ENCODE measurements around the gene CARD16.
"Not testable (repeated sequence)": the region's sequence is repeated elsewhere in the genome, so short reads cannot be mapped to it uniquely, and the experiment has no call there.

CARD16 gene

GRCh38 chr11:105073456-105074165 is 28.5 kb upstream of the CARD16 start:
- H3K27ac ChIP-seq (ENCODE audit: extremely low read depth, low read depth, low read length) = no peak overlapping the region
- no peaks in the 10 kb centered on the region for H3K4me1 ChIP-seq (ENCODE audit: control insufficient read depth, insufficient read depth, low read length)
- POLR2A ChIA-PET = no interaction called here
- no peak overlapping the region for H3K4me3 ChIP-seq (ENCODE audit: low read depth, low read length)
- CTCF ChIA-PET = interaction anchor here (0.6 kb wide), 1 partner anchor 18 kb away, joined by 3 read pairs; no protein-coding TSS in a partner anchor
- H3K9me3 ChIP-seq (ENCODE audit: control insufficient read depth, insufficient read depth, low read depth, low read length) = no peaks in the 10 kb centered on the region
- TF ChIP-seq OVOL3 (tag by site-specific recombination; IDR thresholded peaks at IDR 0.05) = no peak
- TF ChIP-seq GFI1B (tag by site-specific recombination; IDR thresholded peaks at IDR 0.05) = no peak
- no peak for TF ChIP-seq GLI4 (tag by site-specific recombination; IDR thresholded peaks at IDR 0.05)
- no peak for TF ChIP-seq ZXDB (tag by site-specific recombination; IDR thresholded peaks at IDR 0.05)
- no peak for TF ChIP-seq ZNF549 (tag by site-specific recombination; IDR thresholded peaks at IDR 0.05)
- TF ChIP-seq, protein P1, sequence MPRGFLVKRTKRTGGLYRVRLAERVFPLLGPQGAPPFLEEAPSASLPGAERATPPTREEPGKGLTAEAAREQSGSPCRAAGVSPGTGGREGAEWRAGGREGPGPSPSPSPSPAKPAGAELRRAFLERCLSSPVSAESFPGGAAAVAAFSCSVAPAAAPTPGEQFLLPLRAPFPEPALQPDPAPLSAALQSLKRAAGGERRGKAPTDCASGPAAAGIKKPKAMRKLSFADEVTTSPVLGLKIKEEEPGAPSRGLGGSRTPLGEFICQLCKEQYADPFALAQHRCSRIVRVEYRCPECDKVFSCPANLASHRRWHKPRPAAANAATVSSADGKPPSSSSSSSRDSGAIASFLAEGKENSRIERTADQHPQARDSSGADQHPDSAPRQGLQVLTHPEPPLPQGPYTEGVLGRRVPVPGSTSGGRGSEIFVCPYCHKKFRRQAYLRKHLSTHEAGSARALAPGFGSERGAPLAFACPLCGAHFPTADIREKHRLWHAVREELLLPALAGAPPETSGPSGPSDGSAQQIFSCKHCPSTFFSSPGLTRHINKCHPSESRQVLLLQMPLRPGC (tag by site-specific recombination; IDR thresholded peaks at IDR 0.05) = no peak
- no peak for TF ChIP-seq ZNF133 (tag by site-specific recombination; IDR thresholded peaks at IDR 0.05)
- no peak for TF ChIP-seq ZNF292 (tag by site-specific recombination; IDR thresholded peaks at IDR 0.05; ENCODE audit: borderline replicate concordance, low read depth)
- no peak for TF ChIP-seq ZNF114 (tag by site-specific recombination; IDR thresholded peaks at IDR 0.05)
- no peak for TF ChIP-seq EGR2 (tag by site-specific recombination; IDR thresholded peaks at IDR 0.05; ENCODE audit: low read depth)
- TF ChIP-seq SCRT2 (tag by site-specific recombination; IDR thresholded peaks at IDR 0.05) = no peak
- TF ChIP-seq ZNF449 (tag by site-specific recombination; IDR thresholded peaks at IDR 0.05) = no peak
- no peak for TF ChIP-seq ZBTB21 (tag by site-specific recombination; IDR thresholded peaks at IDR 0.05)
- TF ChIP-seq ZNF132 (tag by site-specific recombination; IDR thresholded peaks at IDR 0.05; ENCODE audit: borderline replicate concordance) = no peak
- TF ChIP-seq ZNF112 (tag by site-specific recombination; IDR thresholded peaks at IDR 0.05) = no peak
- TF ChIP-seq ZNF423 (tag by site-specific recombination; IDR thresholded peaks at IDR 0.05) = no peak
- no peak for TF ChIP-seq ZNF660 (tag by site-specific recombination; IDR thresholded peaks at IDR 0.05)
- TF ChIP-seq ZNF621 (tag by site-specific recombination; IDR thresholded peaks at IDR 0.05) = no peak
- no peak for TF ChIP-seq ZNF701 (tag by site-specific recombination; IDR thresholded peaks at IDR 0.05)
- H3K36me3 ChIP-seq (ENCODE audit: control insufficient read depth in 2 of 2, insufficient read depth in 1 of 2, low read length in 2 of 2) = no peaks in the 10 kb centered on the region

DNA sequence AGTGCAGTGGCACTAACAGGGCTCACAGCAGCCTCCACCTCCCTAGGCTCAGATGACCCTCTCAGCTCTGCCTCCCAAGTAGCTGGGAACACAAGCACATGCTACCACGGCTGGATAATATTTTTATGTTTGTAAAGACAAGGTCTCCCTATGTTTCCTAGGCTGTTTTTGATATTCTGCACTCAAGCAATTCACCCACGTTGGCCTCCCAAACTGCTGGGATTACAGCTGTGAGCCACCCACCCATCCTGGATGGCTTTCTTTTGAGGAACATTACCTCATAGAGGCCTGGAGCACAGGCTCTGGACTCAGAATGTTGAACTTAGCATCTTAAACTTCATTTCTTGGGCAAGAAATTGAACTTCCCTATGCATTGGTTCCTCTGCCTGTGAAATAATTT is 26.9 kb upstream of the CARD16 start:
- H3K27ac ChIP-seq (ENCODE audit: extremely low read depth, low read depth, low read length); H3K4me3 ChIP-seq (ENCODE audit: low read depth, low read length); H3K36me3 ChIP-seq (ENCODE audit: control insufficient read depth in 2 of 2, insufficient read depth in 1 of 2, low read length in 2 of 2); H3K4me1 ChIP-seq (ENCODE audit: control insufficient read depth, insufficient read depth, low read length); CTCF ChIA-PET; H3K9me3 ChIP-seq (ENCODE audit: control insufficient read depth, insufficient read depth, low read depth, low read length); POLR2A ChIA-PET: not testable (repeated sequence)

DNA sequence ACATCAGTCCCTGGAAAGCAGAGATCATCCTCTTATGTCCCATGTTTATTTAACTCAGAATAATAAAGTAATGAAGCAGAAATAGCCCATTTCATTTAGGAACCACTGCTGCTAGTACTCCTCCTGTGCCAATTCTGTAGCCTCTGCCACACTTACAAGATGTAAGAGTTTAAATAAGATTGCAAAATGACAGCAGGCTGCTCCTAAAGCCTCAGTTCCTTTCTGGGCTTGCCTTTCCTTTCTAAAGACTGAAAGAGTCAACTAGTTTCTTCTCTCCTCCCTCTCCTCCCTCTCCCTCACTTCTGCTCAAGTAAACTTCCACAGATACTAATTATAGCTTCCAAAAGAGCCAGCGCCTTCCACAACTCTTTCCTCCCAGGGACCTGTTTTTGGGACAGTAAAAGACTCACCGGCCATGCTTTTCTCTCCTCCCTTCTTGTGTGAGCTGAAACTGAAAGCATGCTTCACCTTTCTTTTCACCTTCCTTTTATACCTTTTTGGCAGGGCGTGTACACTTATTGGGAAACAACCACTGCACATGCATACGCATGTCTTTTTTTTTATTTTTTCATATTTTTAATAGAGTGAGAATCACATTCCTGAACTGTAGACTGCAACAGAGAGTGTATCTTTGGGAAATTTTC is 26.1 kb upstream of the CARD16 start:
- ChIA-PET CTCF (no interaction called here), POLR2A (no interaction called here)
- Histone ChIP-seq H3K27ac (ENCODE audit: extremely low read depth, low read depth, low read length) (no peak overlapping the region), H3K4me3 (ENCODE audit: low read depth, low read length) (no peak overlapping the region), H3K9me3 (ENCODE audit: control insufficient read depth, insufficient read depth, low read depth, low read length) (no peaks in the 10 kb centered on the region), H3K4me1 (ENCODE audit: control insufficient read depth, insufficient read depth, low read length) (no peaks in the 10 kb centered on the region), H3K36me3 (ENCODE audit: control insufficient read depth in 2 of 2, insufficient read depth in 1 of 2, low read length in 2 of 2) (no peaks in the 10 kb centered on the region)
- TF ChIP-seq, protein P2, sequence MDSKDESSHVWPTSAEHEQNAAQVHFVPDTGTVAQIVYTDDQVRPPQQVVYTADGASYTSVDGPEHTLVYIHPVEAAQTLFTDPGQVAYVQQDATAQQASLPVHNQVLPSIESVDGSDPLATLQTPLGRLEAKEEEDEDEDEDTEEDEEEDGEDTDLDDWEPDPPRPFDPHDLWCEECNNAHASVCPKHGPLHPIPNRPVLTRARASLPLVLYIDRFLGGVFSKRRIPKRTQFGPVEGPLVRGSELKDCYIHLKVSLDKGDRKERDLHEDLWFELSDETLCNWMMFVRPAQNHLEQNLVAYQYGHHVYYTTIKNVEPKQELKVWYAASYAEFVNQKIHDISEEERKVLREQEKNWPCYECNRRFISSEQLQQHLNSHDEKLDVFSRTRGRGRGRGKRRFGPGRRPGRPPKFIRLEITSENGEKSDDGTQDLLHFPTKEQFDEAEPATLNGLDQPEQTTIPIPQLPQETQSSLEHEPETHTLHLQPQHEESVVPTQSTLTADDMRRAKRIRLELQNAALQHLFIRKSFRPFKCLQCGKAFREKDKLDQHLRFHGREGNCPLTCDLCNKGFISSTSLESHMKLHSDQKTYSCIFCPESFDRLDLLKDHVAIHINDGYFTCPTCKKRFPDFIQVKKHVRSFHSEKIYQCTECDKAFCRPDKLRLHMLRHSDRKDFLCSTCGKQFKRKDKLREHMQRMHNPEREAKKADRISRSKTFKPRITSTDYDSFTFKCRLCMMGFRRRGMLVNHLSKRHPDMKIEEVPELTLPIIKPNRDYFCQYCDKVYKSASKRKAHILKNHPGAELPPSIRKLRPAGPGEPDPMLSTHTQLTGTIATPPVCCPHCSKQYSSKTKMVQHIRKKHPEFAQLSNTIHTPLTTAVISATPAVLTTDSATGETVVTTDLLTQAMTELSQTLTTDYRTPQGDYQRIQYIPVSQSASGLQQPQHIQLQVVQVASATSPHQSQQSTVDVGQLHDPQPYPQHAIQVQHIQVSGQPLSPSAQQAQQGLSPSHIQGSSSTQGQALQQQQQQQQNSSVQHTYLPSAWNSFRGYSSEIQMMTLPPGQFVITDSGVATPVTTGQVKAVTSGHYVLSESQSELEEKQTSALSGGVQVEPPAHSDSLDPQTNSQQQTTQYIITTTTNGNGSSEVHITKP (tag by site-specific recombination; IDR thresholded peaks at IDR 0.05) = no peak
- no peak for TF ChIP-seq ZBTB10 (tag by site-specific recombination; IDR thresholded peaks at IDR 0.05)
- TF ChIP-seq ZFP3 (tag by site-specific recombination; IDR thresholded peaks at IDR 0.05; ENCODE audit: low read depth) = no peak
- no peak for TF ChIP-seq ZNF214 (tag by site-specific recombination; IDR thresholded peaks at IDR 0.05; ENCODE audit: borderline replicate concordance)
